SU-DHL-6 (cell line): ENCODE data around the gene FUOM.

Experiments
- H2AFZ ChIP-seq: fragments of 200-600 bp; sonication (generic); 2 replicates; pipeline ENCODE4 v1.6.1; 2014; ENCODE audit warnings: low read depth, mild to moderate bottlenecking, moderate library complexity, mixed read lengths, antibody characterized with exemption, low read length; ENCODE audit not compliant: severe bottlenecking
- H3F3A ChIP-seq: fragments of 200-600 bp; shearing (Covaris generic); 2 replicates; pipeline ENCODE4 v1.6.0; 2016; ENCODE audit warnings: antibody characterized with exemption, mild to moderate bottlenecking; ENCODE audit not compliant: insufficient read depth
- H3K27ac ChIP-seq: fragments of 200-600 bp; sonication (generic); 2 replicates; pipeline ENCODE4 v1.5.1; 2016; ENCODE audit warnings: low read depth, mild to moderate bottlenecking, low read length, moderate library complexity, mixed read lengths
- H3K27me3 ChIP-seq: fragments of 200-600 bp; sonication (generic), shearing (Covaris generic); 2 replicates; pipeline ENCODE4 v1.6.0; 2014; ENCODE audit warnings: mild to moderate bottlenecking, low read length
- H3K36me3 ChIP-seq: fragments of 200-600 bp; sonication (generic); 2 replicates; pipeline ENCODE4 v1.6.1; 2014; ENCODE audit warnings: mild to moderate bottlenecking, low read length, mixed read lengths
- H3K4me2 ChIP-seq: fragments of 300-600, 200-600 bp; shearing (Covaris generic), sonication (generic); 2 replicates; pipeline ENCODE4 v1.6.0; 2014; ENCODE audit warnings: low read length, low read depth, mild to moderate bottlenecking; ENCODE audit not compliant: poor library complexity, severe bottlenecking
- H3K4me3 ChIP-seq: fragments of 200-600 bp; sonication (generic); 2 replicates; pipeline ENCODE4 v1.5.1; 2014; ENCODE audit warnings: antibody characterized with exemption, low read length, mild to moderate bottlenecking, mixed read lengths; ENCODE audit not compliant: insufficient read depth, poor library complexity, severe bottlenecking
- H3K79me2 ChIP-seq: fragments of 200-600 bp; sonication (generic); 2 replicates; pipeline ENCODE4 v1.6.1; 2014; ENCODE audit warnings: mild to moderate bottlenecking, low read length, moderate library complexity; ENCODE audit not compliant: insufficient read depth
- H3K9ac ChIP-seq: fragments of 200-600 bp; sonication (generic); 2 replicates; pipeline ENCODE4 v1.7.0; 2014; ENCODE audit warnings: mild to moderate bottlenecking, low read length
- H3K9me2 ChIP-seq: fragments of 200-600 bp; sonication (generic); replicated peaks from 2 replicates; pipeline ENCODE4 v1.6.1; 2014; ENCODE audit warnings: low read length; ENCODE audit not compliant: insufficient read depth
- H3K9me3 ChIP-seq: fragments of 200-600 bp; sonication (generic); 2 replicates; pipeline ENCODE4 v1.6.1; 2014; ENCODE audit warnings: low read length, mixed read lengths; ENCODE audit not compliant: insufficient read depth
- H4K20me1 ChIP-seq: fragments of 200-600 bp; sonication (generic); 2 replicates; pipeline ENCODE4 v1.6.1; 2014; ENCODE audit warnings: low read depth, mild to moderate bottlenecking, antibody characterized with exemption, low read length, moderate library complexity, mixed read lengths
- CTCF ChIP-seq: fragments of 200-600 bp; sonication (generic); IDR thresholded peaks from one replicate; pipeline ENCODE4 v1.5.1; 2017; ENCODE audit warnings: antibody characterized with exemption, mild to moderate bottlenecking, low read length, moderate library complexity; ENCODE audit not compliant: insufficient read depth, poor library complexity, severe bottlenecking
- EZH2phosphoT487 ChIP-seq: fragments of 200-600 bp; sonication (generic), shearing (Covaris generic); conservative IDR thresholded peaks from 2 replicates; pipeline ENCODE4 v1.6.1; 2018; ENCODE audit warnings: mild to moderate bottlenecking, antibody characterized with exemption, low read length, moderate library complexity, mixed read lengths

Gene FUOM

GRCh38 chr10:133356549-133357284 is 1.1 kb downstream of the FUOM start:
- H4K20me1 ChIP-seq, result no peaks in the 10 kb centered on the region
- no peaks in the 10 kb centered on the region for H3K27me3 ChIP-seq
- no peak overlapping the region for H3K27ac ChIP-seq
- H3K9me3 ChIP-seq, result no peaks in the 10 kb centered on the region
- no peak overlapping the region for H2AFZ ChIP-seq
- no peaks in the 10 kb centered on the region for H3K9me2 ChIP-seq
- H3K4me2 ChIP-seq, result no peak overlapping the region
- H3K4me3 ChIP-seq, result no peak overlapping the region
- TF ChIP-seq EZH2phosphoT487 (no peak), CTCF (no peak)
- H3K9ac ChIP-seq, result no peak overlapping the region
- H3K79me2 ChIP-seq, result no peaks in the 10 kb centered on the region
- H3K36me3 ChIP-seq, result no peaks in the 10 kb centered on the region
- H3F3A ChIP-seq, result no peaks in the 10 kb centered on the region

- TF ChIP-seq CTCF, result no peak
- no peak for TF ChIP-seq EZH2phosphoT487
- Histone ChIP-seq H3K27me3 (no peaks in the 10 kb centered on the region), H3K27ac (no peak overlapping the region), H2AFZ (no peak overlapping the region), H3K4me2 (no peak overlapping the region), H3K4me3 (no peak overlapping the region), H3F3A (no peaks in the 10 kb centered on the region), H3K9me2 (no peaks in the 10 kb centered on the region), H3K9me3 (no peaks in the 10 kb centered on the region), H3K36me3 (no peaks in the 10 kb centered on the region), H4K20me1 (no peaks in the 10 kb centered on the region), H3K9ac (no peak overlapping the region), H3K79me2 (no peaks in the 10 kb centered on the region)
Measured at GRCh38 chr10:133355991-133356390, 1.8 kb downstream of the FUOM start.

- TF ChIP-seq CTCF, result no peak
- no peak for TF ChIP-seq EZH2phosphoT487
- H2AFZ ChIP-seq, result no peak overlapping the region
- H3K9me2 ChIP-seq, result no peaks in the 10 kb centered on the region
- H3K36me3 ChIP-seq, result no peaks in the 10 kb centered on the region
- H4K20me1 ChIP-seq, result no peaks in the 10 kb centered on the region
- no peak overlapping the region for H3K9ac ChIP-seq
- H3F3A ChIP-seq, result no peaks in the 10 kb centered on the region
- H3K79me2 ChIP-seq, result no peaks in the 10 kb centered on the region
- H3K9me3 ChIP-seq, result no peaks in the 10 kb centered on the region
- H3K4me3 ChIP-seq, result no peak overlapping the region
- H3K27ac ChIP-seq, result no peak overlapping the region
- H3K4me2 ChIP-seq, result no peak overlapping the region
- H3K27me3 ChIP-seq, result no peaks in the 10 kb centered on the region
Measured at GRCh38 chr10:133355266-133355665, 2.6 kb downstream of the FUOM start.
